NK-92 (cell line): ENCODE results near the gene SIN3A.
"Not testable (repeated sequence)": the region's sequence is repeated elsewhere in the genome, so short reads cannot be mapped to it uniquely, and the experiment has no call there.

Source experiments
- DNase-seq: peaks from one replicate; lab custom pipeline; 2025; ENCODE audit not compliant: unreplicated experiment; lab: John Stamatoyannopoulos, UW

SIN3A gene

GRCh38 chr15:75357976-75358673, 93.4 kb downstream of the SIN3A start:
- DNase-seq: no peak

- no peak for DNase-seq
These were observed 95.0 kb downstream of the SIN3A start for GRCh38 chr15:75356517-75356916.

- DNase-seq: no peak
These were observed 95.5 kb downstream of the SIN3A start for GRCh38 chr15:75356006-75356405.

GRCh38 chr15:75355369-75355768, 96.1 kb downstream of the SIN3A start:
- DNase-seq: no peak

DNA sequence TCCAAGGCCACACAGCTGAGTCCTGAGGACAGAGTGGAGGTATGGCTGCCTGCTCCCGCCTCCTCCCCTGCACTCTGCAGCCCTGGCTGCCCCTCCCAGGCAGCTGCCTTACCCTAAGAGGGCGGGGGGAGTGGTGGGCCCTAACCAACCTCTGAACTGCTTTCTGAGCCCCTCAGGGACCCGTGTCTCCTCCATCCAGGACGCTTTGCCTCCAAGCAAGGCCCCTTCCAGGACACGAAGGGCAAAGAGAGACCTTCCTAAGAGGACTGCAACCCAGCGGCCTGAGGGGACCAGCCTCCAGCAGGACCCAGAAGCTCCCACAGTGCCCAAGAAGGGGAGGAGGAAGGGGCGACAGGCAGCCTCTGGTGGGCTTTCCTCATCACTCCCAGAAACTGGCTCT, 97.0 kb downstream of the SIN3A start:
- DNase-seq: no peak

- DNase-seq: no peak
These were observed 97.9 kb downstream of the SIN3A start for GRCh38 chr15:75353604-75354003.

DNA sequence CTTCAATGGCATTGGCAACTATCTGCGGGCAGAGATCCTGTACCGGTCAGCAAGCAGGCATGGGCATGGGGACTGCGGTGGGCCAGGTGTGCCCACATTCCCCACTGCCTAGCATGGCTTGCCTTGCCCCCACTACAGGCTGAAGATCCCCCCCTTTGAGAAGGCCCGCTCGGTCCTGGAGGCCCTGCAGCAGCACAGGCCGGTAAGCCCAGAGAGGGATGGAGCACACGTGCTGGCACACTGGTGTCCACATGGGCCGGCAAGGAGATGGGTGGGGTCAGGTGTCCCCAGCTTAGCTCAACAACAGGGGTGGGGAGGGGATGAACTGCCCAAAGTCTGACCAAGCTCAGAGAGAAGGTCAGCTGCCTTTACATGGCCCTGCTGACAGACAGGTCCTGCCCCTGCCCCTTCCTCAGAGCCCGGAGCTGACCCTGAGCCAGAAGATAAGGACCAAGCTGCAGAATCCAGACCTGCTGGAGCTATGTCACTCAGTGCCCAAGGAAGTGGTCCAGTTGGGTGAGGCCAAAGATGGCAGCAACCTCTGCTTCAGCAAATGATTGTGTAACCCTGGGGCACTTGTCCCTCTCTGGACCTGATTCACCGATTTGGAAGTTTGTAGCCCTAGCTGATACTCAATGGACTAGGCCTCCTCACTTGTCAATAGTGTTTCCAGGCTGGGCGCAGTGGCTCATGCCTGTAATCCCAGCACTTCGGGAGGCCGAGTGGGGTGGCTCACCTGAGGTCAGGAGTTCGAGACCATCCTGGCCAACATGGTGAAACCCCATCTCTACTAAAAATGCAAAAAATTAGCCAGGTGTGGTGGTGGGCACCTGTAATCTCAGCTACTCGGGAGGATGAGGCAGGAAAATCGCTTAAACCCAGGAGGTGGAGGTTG, 99.1 kb downstream of the SIN3A start:
- no peak for DNase-seq

GRCh38 chr15:75350601-75351361, 100.7 kb downstream of the SIN3A start:
- no peak for DNase-seq

DNA sequence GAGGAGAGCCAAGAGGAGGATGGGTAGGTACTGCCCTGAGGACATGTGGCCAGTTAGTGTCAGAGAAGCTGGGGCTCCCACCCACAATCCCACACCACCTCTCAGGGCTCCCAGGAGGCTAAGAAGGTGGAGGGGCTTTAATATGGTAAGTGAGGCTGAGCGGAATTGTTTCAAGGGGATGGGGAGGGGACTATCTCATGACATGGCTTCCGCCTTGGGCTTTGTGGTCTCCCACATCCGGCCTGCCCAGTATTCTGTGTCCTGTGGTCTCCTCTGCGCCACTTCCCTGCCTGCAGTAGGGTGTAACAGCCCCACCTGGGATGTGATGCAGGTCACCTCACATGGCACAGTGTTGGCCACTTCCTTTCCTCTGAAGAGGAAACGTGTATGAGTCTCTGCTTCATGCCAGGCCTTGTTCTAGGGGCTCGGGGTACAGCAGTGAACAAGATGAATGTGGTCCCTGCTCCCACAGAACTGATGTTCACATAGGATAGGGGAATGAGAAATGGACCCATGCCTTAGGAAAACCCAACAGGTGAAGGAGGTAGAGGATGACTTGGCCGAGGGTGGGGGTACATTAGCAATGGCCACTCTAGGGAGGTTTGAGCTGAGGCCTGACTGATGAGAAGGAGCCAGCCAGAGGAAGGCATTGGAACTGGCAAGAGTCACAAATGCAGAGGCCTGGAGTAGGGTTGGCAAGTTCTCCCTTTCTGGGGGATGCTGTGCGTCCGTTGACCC, 101.5 kb downstream of the SIN3A start:
- DNase-seq: peak; percentile 63

DNA sequence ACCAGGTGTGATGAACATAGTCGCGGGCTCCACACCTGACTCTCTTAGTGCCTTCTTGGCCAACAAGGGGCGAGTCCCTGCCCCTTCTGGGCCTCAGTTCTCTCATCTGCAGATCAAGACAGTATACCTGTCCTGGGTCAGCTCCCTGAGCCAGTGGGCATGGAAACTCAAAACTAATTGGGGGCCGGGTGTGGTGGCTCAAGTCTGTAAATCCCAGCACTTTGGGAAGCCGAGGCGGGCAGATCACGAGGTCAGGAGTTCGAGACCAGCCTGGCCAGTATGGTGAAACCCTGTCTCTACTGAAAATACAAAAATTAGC, 102.2 kb downstream of the SIN3A start:
- DNase-seq: not testable (repeated sequence)

- no peak for DNase-seq
These were observed 102.7 kb downstream of the SIN3A start for GRCh38 chr15:75348562-75349350.

- DNase-seq: no peak
These were observed 103.4 kb downstream of the SIN3A start for GRCh38 chr15:75348034-75348561.

GRCh38 chr15:75347222-75348033, 104.1 kb downstream of the SIN3A start:
- no peak for DNase-seq

DNA sequence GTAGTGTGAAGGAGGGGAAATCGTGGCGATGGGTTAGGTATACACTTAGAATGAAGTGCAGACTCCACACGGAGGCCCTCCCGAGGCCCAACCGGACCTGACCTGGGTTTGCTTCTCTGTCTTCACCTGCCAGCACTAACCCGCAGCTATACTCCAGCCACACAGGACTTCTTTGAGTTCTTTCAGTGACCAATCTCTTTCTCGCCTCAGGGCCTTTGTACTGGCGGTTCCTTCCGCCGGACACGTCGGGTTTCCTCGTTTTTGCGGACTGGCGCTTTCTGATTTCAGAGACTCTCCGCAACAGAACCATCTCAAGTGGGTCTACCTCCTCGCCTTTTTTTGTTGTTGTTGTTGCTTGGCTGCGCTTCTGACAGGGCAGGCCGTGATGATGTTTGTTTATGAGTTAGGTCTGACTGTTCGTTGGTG, 104.7 kb downstream of the SIN3A start, which contains the start of gene NEIL1:
Gene NEIL1, plus strand, starts transcription at position 244 of the 426 bp plus-strand sequence. CDS start 1,867 bp downstream, outside the sequence.
- no peak for DNase-seq

DNA sequence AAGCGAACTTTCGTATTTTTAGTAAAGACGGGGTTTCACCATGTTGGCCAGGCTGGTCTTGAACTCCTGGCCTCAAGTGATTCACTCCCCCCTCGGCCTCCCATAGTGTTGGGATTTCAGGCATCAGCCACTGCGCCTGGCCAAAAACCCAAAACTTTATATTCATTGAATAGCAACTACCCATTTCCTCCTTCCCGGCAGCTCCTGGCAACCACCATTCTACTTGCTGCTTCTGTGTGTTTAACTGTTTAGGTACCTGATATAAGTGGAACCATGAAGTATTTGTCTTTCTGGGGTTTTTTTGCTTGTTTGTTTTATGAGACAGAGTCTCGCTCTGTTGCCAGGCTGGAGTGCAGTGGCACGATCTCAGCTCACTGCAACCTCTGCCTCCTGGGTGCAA, 107.5 kb downstream of the SIN3A start:
- not testable (repeated sequence) for DNase-seq

DNA sequence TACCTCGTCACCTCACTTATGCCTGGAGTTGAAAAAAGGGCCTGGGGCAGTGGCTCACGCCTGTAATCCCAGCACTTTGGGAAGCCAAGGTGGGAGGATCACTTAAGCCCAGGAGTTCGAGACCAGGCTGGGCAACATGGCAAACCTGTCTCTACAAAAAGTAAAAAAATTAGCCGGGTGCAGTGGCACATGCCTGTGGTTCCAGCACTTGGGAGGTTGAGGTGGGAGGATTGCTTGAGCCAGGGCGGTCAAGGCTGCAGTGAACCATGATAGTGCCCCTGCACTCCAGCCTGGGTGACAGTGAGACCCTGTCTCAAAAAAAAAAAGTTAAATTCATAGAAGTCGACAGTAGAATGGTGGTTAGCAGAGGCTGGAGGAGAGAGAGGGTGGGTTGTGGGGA, 109.3 kb downstream of the SIN3A start:
- no peak for DNase-seq

DNA sequence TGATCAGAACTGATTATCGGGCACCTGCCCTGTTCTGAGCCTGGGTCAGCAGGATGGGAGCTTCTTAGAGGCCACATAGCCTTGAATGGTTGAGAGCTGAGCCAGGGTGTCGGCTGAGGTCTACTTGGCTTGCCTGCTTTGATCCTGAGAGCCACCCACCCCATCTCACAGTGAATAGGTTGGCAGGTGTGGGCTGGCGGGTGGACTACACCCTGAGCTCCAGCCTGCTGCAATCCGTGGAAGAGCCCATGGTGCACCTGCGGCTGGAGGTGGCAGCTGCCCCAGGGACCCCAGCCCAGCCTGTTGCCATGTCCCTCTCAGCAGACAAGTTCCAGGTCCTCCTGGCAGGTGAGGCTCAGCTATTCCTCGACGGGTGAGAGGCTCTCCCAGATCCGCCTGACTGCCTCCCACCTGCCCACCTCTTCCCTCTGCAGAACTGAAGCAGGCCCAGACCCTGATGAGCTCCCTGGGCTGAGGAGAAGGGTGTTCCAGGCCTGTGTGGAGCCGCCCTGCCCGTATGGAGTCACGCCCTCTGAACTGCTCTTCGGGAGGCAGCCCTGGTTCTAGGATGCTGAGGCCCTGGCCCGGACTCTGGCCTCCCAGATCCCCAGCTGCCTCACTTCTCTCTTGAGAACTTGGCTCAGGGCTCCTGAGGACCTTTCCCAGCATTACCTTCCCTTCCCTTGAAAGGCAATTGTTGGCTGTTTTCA, 111.8 kb downstream of the SIN3A start:
- DNase-seq: no peak

DNA sequence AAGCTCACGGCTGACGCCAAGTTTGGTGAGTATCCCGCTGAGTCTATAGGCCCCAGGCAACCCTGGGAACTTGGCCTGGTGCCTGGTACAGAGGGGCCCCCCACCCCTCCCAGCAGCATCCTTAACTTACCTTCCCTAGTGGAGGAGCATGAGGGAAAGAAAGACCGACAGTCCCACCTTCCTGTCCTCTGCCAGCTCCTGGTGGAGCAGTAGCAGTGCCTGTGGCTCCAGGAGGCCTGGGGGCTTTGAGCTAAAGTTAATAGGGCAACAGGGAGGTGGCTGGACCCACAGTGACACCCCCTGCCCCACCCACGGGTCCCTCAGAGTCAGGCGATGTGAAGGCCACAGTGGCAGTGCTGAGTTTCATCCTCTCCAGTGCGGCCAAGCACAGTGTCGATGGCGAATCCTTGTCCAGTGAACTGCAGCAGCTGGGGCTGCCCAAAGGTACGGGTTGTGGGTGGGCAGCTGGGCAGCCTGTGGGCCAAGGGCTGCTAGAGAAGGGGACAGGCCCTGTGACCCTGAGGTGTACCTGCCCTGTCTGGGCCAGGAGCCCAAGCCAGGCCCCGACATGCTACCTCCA, 112.7 kb downstream of the SIN3A start:
- no peak for DNase-seq
